Endothelial cell of umbilical vein (primary cell): ENCODE data around the gene ASB1. TPM values are rescaled to one million over a fixed set of nuclear protein-coding genes. Genes with fewer than 3 reads are reported as not detected.

Experiments used
- Bru-seq: library from RNA; stranded (reverse); fragments of 400-500 nt; gene quantifications from one replicate; lab custom pipeline; 2021; lab: Mats Ljungman, UMichigan
- BruChase-seq, 2 experiments: library from RNA; stranded (reverse); fragments of 400-500 nt; gene quantifications; one replicate each; lab custom pipeline; 2021; lab: Mats Ljungman, UMichigan
- BruUV-seq: library from RNA; stranded (reverse); fragments of 400-500 nt; replicated peaks from 2 replicates; lab custom pipeline; 2021; lab: Mats Ljungman, UMichigan
- CTCF ChIA-PET: fragments of 300-600, 350-600 bp; sonication (Branson Sonifier 250); formaldehyde crosslinking; loops from one replicate; lab custom pipeline; 2021; ENCODE audit warnings: antibody characterized with exemption, inconsistent platforms; lab: Charles Lee
- POLR2A ChIA-PET: fragments of 300-600, 350-600 bp; sonication (Branson Sonifier 250); formaldehyde crosslinking; loops from one replicate; lab custom pipeline; 2021; ENCODE audit warnings: antibody characterized with exemption, inconsistent platforms; lab: Charles Lee
- DNase-seq: peaks from one replicate; pipeline ENCODE4 v3.0.0-alpha.2; 2011; ENCODE audit warnings: low read depth, low spot score
- FAIRE-seq: peaks from 2 replicates; lab custom pipeline; 2011; peaks lifted over from hg19 to GRCh38; lab: Jason Lieb, UNC
- H2AFZ ChIP-seq: 2 replicates; pipeline ENCODE4 v1.6.0; 2012; ENCODE audit warnings: low read depth, low read length, control low read depth, inconsistent platforms
- H3K27ac ChIP-seq: 2 replicates; pipeline ENCODE4 v1.5.1; 2011; ENCODE audit warnings: low read depth, mild to moderate bottlenecking, control low read depth, low read length, moderate library complexity; ENCODE audit not compliant: insufficient read depth
- H3K27me3 ChIP-seq, 2 experiments: 2 replicates each; pipeline versions ENCODE4 v1.6.0 to v1.6.1; 2011; ENCODE audit warnings: low read length in 2 of 2, mixed read lengths in 1 of 2; ENCODE audit not compliant: control insufficient read depth in 2 of 2, insufficient read depth in 2 of 2
- H3K36me3 ChIP-seq, 2 experiments: 2 replicates in 1 of 2; 3 replicates in 1 of 2; pipeline ENCODE4 v1.5.1; 2011; ENCODE audit warnings: low read length in 2 of 2, mild to moderate bottlenecking in 1 of 2, moderate library complexity in 1 of 2; ENCODE audit not compliant: control insufficient read depth in 2 of 2, insufficient read depth in 2 of 2; ENCODE audit errors: extremely low read depth in 1 of 2
- H3K4me1 ChIP-seq: 3 replicates; pipeline ENCODE4 v1.5.1; 2011; ENCODE audit warnings: mild to moderate bottlenecking, low read length; ENCODE audit not compliant: control insufficient read depth, insufficient read depth; ENCODE audit errors: extremely low read depth
- H3K4me2 ChIP-seq: 2 replicates; pipeline ENCODE4 v1.6.1; 2011; ENCODE audit warnings: low read length, control low read depth, mixed read lengths; ENCODE audit not compliant: insufficient read depth
- H3K4me3 ChIP-seq, 3 experiments: fragments of 200-600 bp in 1 of 3; sonication (generic), shearing (Covaris generic) in 1 of 3; replicated peaks in 1 of 3; 2 replicates each; pipeline ENCODE4 v1.5.1; 2011 to 2016; ENCODE audit warnings: control low read depth in 3 of 3, low read length in 3 of 3, mild to moderate bottlenecking in 2 of 3, inconsistent platforms in 1 of 3, low read depth in 1 of 3, moderate library complexity in 1 of 3; ENCODE audit not compliant: insufficient read depth in 1 of 3
- H3K79me2 ChIP-seq: 2 replicates; pipeline ENCODE4 v1.6.0; 2012; ENCODE audit warnings: low read length, inconsistent platforms; ENCODE audit not compliant: control insufficient read depth, insufficient read depth
- H3K9ac ChIP-seq: replicated peaks from 2 replicates; pipeline ENCODE3; 2011; ENCODE audit warnings: low read length, control low read depth; ENCODE audit not compliant: insufficient read depth; ENCODE audit errors: extremely low read depth
- H3K9me1 ChIP-seq: replicated peaks from 3 replicates; pipeline ENCODE4 v1.6.0; 2011; ENCODE audit warnings: mild to moderate bottlenecking, low read length; ENCODE audit not compliant: control insufficient read depth, insufficient read depth; ENCODE audit errors: extremely low read depth
- H3K9me3 ChIP-seq: replicated peaks from 2 replicates; pipeline ENCODE4 v1.5.1; 2012; ENCODE audit warnings: low read length, inconsistent platforms; ENCODE audit not compliant: control insufficient read depth, insufficient read depth
- H4K20me1 ChIP-seq: replicated peaks from 2 replicates; pipeline ENCODE3; 2011; ENCODE audit warnings: mild to moderate bottlenecking, low read length; ENCODE audit not compliant: control insufficient read depth, insufficient read depth; ENCODE audit errors: extremely low read depth
- EZH2 ChIP-seq: IDR thresholded peaks from 2 replicates; pipeline ENCODE4 v1.6.1; 2012; ENCODE audit warnings: borderline replicate concordance, low read depth, mild to moderate bottlenecking, moderate library complexity, low read length, inconsistent platforms; ENCODE audit not compliant: severe bottlenecking
- FOS ChIP-seq: IDR thresholded peaks from 2 replicates; pipeline ENCODE4 v1.6.1; 2011; ENCODE audit warnings: mild to moderate bottlenecking, low read length, moderate library complexity, borderline replicate concordance; ENCODE audit not compliant: insufficient read depth
- GATA2 ChIP-seq: IDR thresholded peaks from 2 replicates; pipeline ENCODE4 v1.7.0; 2011; ENCODE audit warnings: low read depth, mild to moderate bottlenecking, moderate library complexity, mixed read lengths, low read length; ENCODE audit not compliant: insufficient read length, insufficient read depth
- JUN ChIP-seq: IDR thresholded peaks from 2 replicates; pipeline ENCODE4 v1.6.1; 2011; ENCODE audit warnings: borderline replicate concordance, low read depth; ENCODE audit not compliant: insufficient read length, insufficient read depth
- MAX ChIP-seq: IDR thresholded peaks from 2 replicates; pipeline ENCODE4 v1.6.1; 2011; ENCODE audit not compliant: insufficient read depth, insufficient read length
- MYC ChIP-seq: IDR thresholded peaks from one replicate; pipeline ENCODE4 v1.6.1; 2011; ENCODE audit warnings: mild to moderate bottlenecking, low read depth, low read length
- POLR2A ChIP-seq: IDR thresholded peaks from 2 replicates; pipeline ENCODE4 v1.6.1; 2012; ENCODE audit warnings: low read depth, mild to moderate bottlenecking, control low read depth, low read length
- POLR2AphosphoS5 ChIP-seq: IDR thresholded peaks from 2 replicates; pipeline ENCODE4 v1.6.1; 2012; ENCODE audit warnings: low read depth, mild to moderate bottlenecking, control low read depth, low read length, moderate library complexity; ENCODE audit not compliant: insufficient read depth
- dilution Hi-C: fragments of 300-500 bp; cut with MboI; formaldehyde crosslinking; loops from one replicate; pipeline ENCODE4 v1.15.0; 2019; ENCODE audit warnings: low sequenced_read_pairs; ENCODE audit not compliant: extremely low pct_ligation_motif_present
- intact Hi-C: fragments of 100-400 bp; cut with micrococcal nuclease; formaldehyde crosslinking; loops from one replicate; pipeline ENCODE4 v1.10.0; 2022
- long read RNA-seq: library from polyadenylated mRNA; stranded (forward); transcript quantifications from one replicate; pipeline ENCODE4 v2.0.0, GENCODE V29; 2021
- polyA minus RNA-seq, 3 experiments: library from RNA; depleted of rRNA, polyadenylated mRNA; stranded (reverse); fragments of >200 nt; gene quantifications; 1 replicate in 1 of 3; 2 replicates in 2 of 3; pipeline ENCODE4 v1.2.3, GENCODE V29; 2011
- polyA plus RNA-seq, 4 experiments: library from polyadenylated mRNA; depleted of rRNA in 3 of 4; stranded (reverse) in 3 of 4; unstranded in 1 of 4; fragments of >200 nt; gene quantifications; 2 replicates each; pipeline versions ENCODE4 v1.2.1 to v1.2.3, GENCODE V29; 2011 to 2012; ENCODE audit warnings: missing spikeins in 1 of 4
- total RNA-seq: library from RNA; stranded (reverse); gene quantifications from 2 replicates; pipeline ENCODE4 v1.2.3, GENCODE V29; 2021

ASB1 gene
- total RNA-seq (16.2 and 16.7 TPM in 2 replicates), polyA plus RNA-seq (12.3 and 12.9 TPM in 2 replicates), polyA minus RNA-seq (18.1 and 19.0 TPM in 2 replicates), Bru-seq, nascent RNA (percentile 70 among the genes with signal in this experiment), BruChase-seq, experiment 1, labeled RNA remaining after a 6-hour chase (percentile 71 among the genes with signal in this experiment), BruChase-seq, experiment 2, labeled RNA remaining after a 2-hour chase (percentile 73 among the genes with signal in this experiment)
- 10.0 and 12.8 TPM in 2 replicates for polyA plus RNA-seq (2011; cell fraction: cytosol; rRNA removed)
- polyA plus RNA-seq (2011; cell fraction: nucleus; rRNA removed), result 20.4 and 29.6 TPM in 2 replicates
- 15.9 and 20.9 TPM in 2 replicates for polyA plus RNA-seq (2012)
- 7.8 TPM for polyA minus RNA-seq (2011; cell fraction: cytosol; rRNA and poly(A)+ RNA removed)
- 7.3 and 10.1 TPM in 2 replicates for polyA minus RNA-seq (2011; cell fraction: nucleus; rRNA and poly(A)+ RNA removed)
- long read RNA-seq, full-length matches to known transcripts, result 11 of 30 reads
- long read RNA-seq, partial matches to known transcripts, result 1 of 30 reads
- long read RNA-seq, other reads (novel, unspliced or antisense), result 18 of 30 reads

- intact Hi-C loops (loop anchor here (1.0 to 10.0 kb wide), 3 partner anchors 30 to 172 kb away; no protein-coding TSS in a partner anchor), dilution Hi-C loops (no loop called here)
- ChIA-PET POLR2A (interaction anchor here (0.6 kb wide), 1 partner anchor 11 kb away, joined by 3 read pairs; no protein-coding TSS in a partner anchor), CTCF (interaction anchor here (0.5 to 1.4 kb wide), 4 partner anchors 10 to 37 kb away, joined by 3 to 6 read pairs (median 4); no protein-coding TSS in a partner anchor)
- Histone ChIP-seq H3K27ac (peak within 1 kb of the TSS; percentile 87), H2AFZ (peak within 1 kb of the TSS; percentile 93), H3K79me2 (peaks cover 44% of the 10 kb centered on the region), H3K4me1 (peaks cover 13% of the 10 kb centered on the region), H3K9ac (peak within 1 kb of the TSS; percentile 88), H3K4me3 (peak within 1 kb of the TSS; percentile 26 to 46 (median 45)), H4K20me1 (no peaks in the 10 kb centered on the region), H3K9me1 (no peaks in the 10 kb centered on the region), H3K36me3 (no peaks in the 10 kb centered on the region), H3K9me3 (no peaks in the 10 kb centered on the region), H3K27me3 (no peaks in the 10 kb centered on the region), H3K4me2 (peak within 1 kb of the TSS; percentile 92)
- peak; percentile 66 for DNase-seq
- TSS peak; percentile 70 for BruUV-seq
- TF ChIP-seq EZH2 (no peak), POLR2A (peak; percentile 69), FOS (no peak), GATA2 (no peak), MAX (no peak), JUN (no peak), MYC (no peak), POLR2AphosphoS5 (peak; percentile 92)
- FAIRE-seq, result peak; percentile 90
Measured at GRCh38 chr2:238426568-238427434, at the start of gene ASB1. ASB1 (plus strand) TSS chr2:238426927; CDS start chr2:238427071, 144 bp downstream.
